Stomach (tissue), 9 donors: ENCODE results near the gene ADGRG7. TPM values are rescaled to one million over a fixed set of nuclear protein-coding genes. Genes with fewer than 3 reads are reported as not detected.

ENCODE experiments used
- DNase-seq, 2 donors: peaks; one replicate each; pipeline versions ENCODE4 v3.0.0 to v3.0.0-alpha.2; 2013 to 2019
- H3K27ac ChIP-seq, 5 donors: fragments of 200-600 bp in 4 of 5; sonication (generic) in 4 of 5; one replicate each; pipeline ENCODE4 v1.5.1; 2013 to 2019; ENCODE audit warnings: mild to moderate bottlenecking in 1 of 5, moderate library complexity in 1 of 5
- H3K27me3 ChIP-seq, 3 donors: fragments of 200-600 bp; sonication (generic); one replicate each; pipeline ENCODE4 v1.5.1; 2017 to 2019; ENCODE audit warnings: mixed run types in 1 of 3
- H3K36me3 ChIP-seq, 4 donors: fragments of 200-600 bp; sonication (generic); 1 replicate in 3 of 4; 2 replicates in 1 of 4; pipeline ENCODE4 v1.5.1; 2016 to 2019
- H3K4me1 ChIP-seq, 4 donors: fragments of 200-600 bp; sonication (generic); one replicate each; pipeline ENCODE4 v1.5.1; 2016 to 2019
- H3K4me3 ChIP-seq, 4 donors: fragments of 200-600 bp; sonication (generic) in 3 of 4; one replicate each; pipeline ENCODE4 v1.5.1; 2016 to 2019; ENCODE audit warnings: mild to moderate bottlenecking in 1 of 4
- H3K9me3 ChIP-seq, 4 donors: fragments of 200-600 bp; sonication (generic); one replicate each; pipeline ENCODE4 v1.5.1; 2016 to 2019
- CTCF ChIP-seq, 7 experiments: fragments of 450-650 bp in 4 of 7; fragments of 200-600 bp in 3 of 7; sonication (generic) in 3 of 7; IDR thresholded peaks; one replicate each; pipeline ENCODE4 v1.5.1; 2016 to 2019; ENCODE audit warnings: antibody characterized with exemption in 7 of 7, control low read depth in 2 of 7, mild to moderate bottlenecking in 1 of 7
- EP300 ChIP-seq: sonication (generic); formaldehyde crosslinking; IDR thresholded peaks from one replicate; pipeline ENCODE4 v1.6.1; 2017; ENCODE audit warnings: antibody characterized with exemption
- POLR2A ChIP-seq, 4 donors: fragments of 450-650 bp; IDR thresholded peaks; one replicate each; pipeline ENCODE4 v1.6.1; 2016; ENCODE audit warnings: antibody characterized with exemption in 4 of 4, control low read depth in 2 of 4, mild to moderate bottlenecking in 1 of 4, moderate library complexity in 1 of 4
- POLR2AphosphoS5 ChIP-seq, 3 donors: sonication (generic); formaldehyde crosslinking; IDR thresholded peaks; one replicate each; pipeline ENCODE4 v1.6.1; 2016; ENCODE audit warnings: antibody characterized with exemption in 3 of 3
- WGBS, 5 donors: extraction: QIAGEN DNeasy Blood & Tissue Kit in 3 of 5; methylation state at CpG; one replicate each; pipeline versions ENCODE4 v1.1.5 to v1.1.7; 2013 to 2018; 5-methylcytosine and 5-hydroxymethylcytosine counted together
- intact Hi-C: fragments of 100-400 bp; cut with DNase I; formaldehyde crosslinking; loops from one replicate; pipeline ENCODE4 v1.15.1; 2023; ENCODE audit warnings: low total_unique reads
- polyA plus RNA-seq, 3 donors: library from polyadenylated mRNA; stranded (reverse); fragments of 200-250 nt; gene quantifications; one replicate each; pipeline ENCODE4 v1.2.3, GENCODE V29; 2013
- total RNA-seq, 5 donors: library from RNA; depleted of rRNA; stranded (reverse); fragments of >200 nt; gene quantifications; one replicate each; pipeline versions ENCODE4 v1.1.0 to v1.2.3, GENCODE V29; 2014 to 2016
- donor health status: healthy with polysubstance abuse.
- donor health status: Bipolar disorder and iron deficiency.
- donor health status: healthy.

ADGRG7 gene
- total and polyA plus RNA-seq, 8 donors = 5.1 TPM; not detected in 7

- Histone ChIP-seq H3K4me1 (peaks cover 1 to 47% (median 25%) of the 10 kb centered on the region in 4 donors), H3K9me3 (no peaks in the 10 kb centered on the region), H3K27me3 (no peaks in the 10 kb centered on the region), H3K27ac (no peak overlapping the region), H3K4me3 (no peak overlapping the region), H3K36me3 (peaks cover 18 to 72% (median 68%) of the 10 kb centered on the region in 4 donors)
- WGBS, 5 donors = 89 to 95% (median 91%) methylated on average over 4 of the region's 4 CpGs
- TF ChIP-seq POLR2A (IDR thresholded peaks at IDR 0.05) (no peak), EP300 (no peak), POLR2AphosphoS5 (IDR thresholded peaks at IDR 0.05) (no peak), CTCF (IDR thresholded peaks at IDR 0.05) (no peak)
- DNase-seq = no peak
- intact Hi-C loops = no loop called here
Observed at GRCh38 chr3:100717637-100718487, 108.5 kb downstream of the ADGRG7 start.

DNA sequence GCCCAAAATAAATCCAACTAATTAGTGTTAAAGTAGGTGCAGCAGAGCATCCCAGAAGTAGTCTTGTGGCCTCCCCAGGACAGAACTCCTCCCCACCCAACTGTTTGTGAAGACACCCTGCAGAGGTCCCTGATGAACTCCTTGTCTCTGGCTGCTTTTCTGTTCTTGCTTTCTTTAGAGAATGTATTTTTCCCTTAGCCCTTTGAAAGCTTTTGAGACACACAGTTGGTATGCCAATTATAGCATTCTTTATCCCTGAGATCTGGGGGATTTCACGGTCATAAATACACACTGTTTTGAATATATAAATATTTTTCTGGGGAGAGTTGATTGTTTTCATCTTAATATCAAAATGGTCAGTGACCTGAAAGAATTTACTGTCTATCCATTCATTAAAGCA, 109.7 kb downstream of the ADGRG7 start:
- H3K4me3 ChIP-seq = no peak overlapping the region
- H3K27me3 ChIP-seq = no peaks in the 10 kb centered on the region
- H3K36me3 ChIP-seq = peaks cover 14 to 75% (median 62%) of the 10 kb centered on the region in 4 donors
- peaks cover 0 to 38% (median 19%) of the 10 kb centered on the region in 4 donors for H3K4me1 ChIP-seq
- intact Hi-C loops = no loop called here
- TF ChIP-seq POLR2A (IDR thresholded peaks at IDR 0.05) (no peak), CTCF (IDR thresholded peaks at IDR 0.05) (no peak), EP300 (no peak), POLR2AphosphoS5 (IDR thresholded peaks at IDR 0.05) (no peak)
- no peak for DNase-seq
- WGBS, 5 donors = 29 to 46% (median 39%) methylated on average over 1 of the region's 1 CpG
- H3K9me3 ChIP-seq = no peaks in the 10 kb centered on the region
- H3K27ac ChIP-seq = no peak overlapping the region

- Histone ChIP-seq H3K36me3 (peaks cover 12 to 73% (median 59%) of the 10 kb centered on the region in 4 donors), H3K4me3 (no peak overlapping the region), H3K27me3 (no peaks in the 10 kb centered on the region), H3K9me3 (no peaks in the 10 kb centered on the region), H3K4me1 (peaks cover 0 to 26% (median 13%) of the 10 kb centered on the region in 4 donors), H3K27ac (no peak overlapping the region)
- 80 to 87% (median 82%) methylated on average over 5 of the region's 5 CpGs for WGBS, 5 donors
- intact Hi-C loops = no loop called here
- TF ChIP-seq POLR2A (IDR thresholded peaks at IDR 0.05) = no peak
- TF ChIP-seq EP300 = no peak
- TF ChIP-seq CTCF (IDR thresholded peaks at IDR 0.05) = no peak
- no peak for DNase-seq
Observed at GRCh38 chr3:100720426-100720825, 111.0 kb downstream of the ADGRG7 start.

GRCh38 chr3:100725935-100726513, 116.6 kb downstream of the ADGRG7 start:
- Histone ChIP-seq H3K36me3 (peaks cover 12 to 91% (median 77%) of the 10 kb centered on the region in 4 donors), H3K27ac (no peak overlapping the region), H3K27me3 (no peaks in the 10 kb centered on the region), H3K9me3 (no peaks in the 10 kb centered on the region), H3K4me3 (no peak overlapping the region), H3K4me1 (peaks cover 0 to 14% (median 5%) of the 10 kb centered on the region in 4 donors)
- no peak for TF ChIP-seq POLR2AphosphoS5 (IDR thresholded peaks at IDR 0.05)
- no peak for TF ChIP-seq CTCF (IDR thresholded peaks at IDR 0.05)
- TF ChIP-seq POLR2A (IDR thresholded peaks at IDR 0.05) = no peak
- TF ChIP-seq EP300 = no peak
- WGBS, 5 donors = 87 to 98% (median 95%) methylated on average over 3 of the region's 3 CpGs
- intact Hi-C loops = no loop called here
- DNase-seq = no peak
